Measurements from ENCODE around the gene ISCA2. TPM values are rescaled to one million over a fixed set of nuclear protein-coding genes. Genes with fewer than 3 reads are reported as not detected.
"Not testable (repeated sequence)": the region's sequence is repeated elsewhere in the genome, so short reads cannot be mapped to it uniquely, and the experiment has no call there.

ISCA2 gene
- polyA plus RNA-seq (ENCODE audit: insufficient read depth in 1 of 5, insufficient read length in 5 of 5, low replicate concordance in 1 of 5) = 10 to 100 TPM; 29.8 to 38.3 (median 35.5) TPM
- long read RNA-seq, donor 1, transcript ISCA2-204 (4 exons, 2,626 nt) = major isoform, 41 of 44 reads
- long read RNA-seq, donor 1, partial matches to known transcripts = 0 of 44 reads
- long read RNA-seq, donor 1, other reads (novel, unspliced or antisense) = 0 of 44 reads
- long read RNA-seq, donor 2, transcript ISCA2-204 (4 exons, 2,626 nt) = major isoform, 17 of 20 reads
- long read RNA-seq, donor 2, partial matches to known transcripts = 0 of 20 reads
- long read RNA-seq, donor 2, other reads (novel, unspliced or antisense) = 0 of 20 reads
- long read RNA-seq, donor 3, transcript ISCA2-204 (4 exons, 2,626 nt) = major isoform, 25 of 27 reads
- long read RNA-seq, donor 3, partial matches to known transcripts = 0 of 27 reads
- long read RNA-seq, donor 3, other reads (novel, unspliced or antisense) = 0 of 27 reads
- long read RNA-seq, donor 4, transcript ISCA2-204 (4 exons, 2,626 nt) = major isoform, 14 of 15 reads
- long read RNA-seq, donor 4, partial matches to known transcripts = 0 of 15 reads
- long read RNA-seq, donor 4, other reads (novel, unspliced or antisense) = 0 of 15 reads
- long read RNA-seq, donor 5, transcript ISCA2-204 (4 exons, 2,626 nt) = major isoform, 50 of 52 reads
- long read RNA-seq, donor 5, partial matches to known transcripts = 0 of 52 reads
- long read RNA-seq, donor 5, other reads (novel, unspliced or antisense) = 0 of 52 reads
- long read RNA-seq, donor 6, transcript ISCA2-204 (4 exons, 2,626 nt) = major isoform, 45 of 47 reads
- long read RNA-seq, donor 6, partial matches to known transcripts = 0 of 47 reads
- long read RNA-seq, donor 6, other reads (novel, unspliced or antisense) = 0 of 47 reads
- long read RNA-seq, donor 7, transcript ISCA2-204 (4 exons, 2,626 nt) = major isoform, 31 of 34 reads
- long read RNA-seq, donor 7, partial matches to known transcripts = 0 of 34 reads
- long read RNA-seq, donor 7, other reads (novel, unspliced or antisense) = 0 of 34 reads
- long read RNA-seq, donor 8, transcript ISCA2-204 (4 exons, 2,626 nt) = major isoform, 13 of 15 reads
- long read RNA-seq, donor 8, partial matches to known transcripts = 0 of 15 reads
- long read RNA-seq, donor 8, other reads (novel, unspliced or antisense) = 0 of 15 reads

GRCh38 chr14:74493343-74494261, at the start of gene ISCA2:
ISCA2 (plus strand) TSS chr14:74493765; CDS start chr14:74493775, 10 bp downstream.
- DNase-seq = peak; percentile 98

GRCh38 chr14:74444866-74445265, 48.7 kb upstream of the ISCA2 start:
- DNase-seq = no peak

GRCh38 chr14:74454397-74454796, 39.2 kb upstream of the ISCA2 start:
- not testable (repeated sequence) for DNase-seq

- DNase-seq = no peak
Observed at GRCh38 chr14:74456684-74457564, 36.6 kb upstream of the ISCA2 start.

- DNase-seq = no peak
Observed at GRCh38 chr14:74457565-74457895, 36.0 kb upstream of the ISCA2 start.

GRCh38 chr14:74459289-74459946, 34.1 kb upstream of the ISCA2 start:
- DNase-seq = no peak

GRCh38 chr14:74459976-74460375, 33.6 kb upstream of the ISCA2 start:
- no peak for DNase-seq

GRCh38 chr14:74462993-74463392, 30.6 kb upstream of the ISCA2 start:
- DNase-seq = no peak

- DNase-seq = no peak
Observed at GRCh38 chr14:74463697-74464096, 29.9 kb upstream of the ISCA2 start.

- DNase-seq = no peak
Observed at GRCh38 chr14:74464785-74465184, 28.8 kb upstream of the ISCA2 start.

- no peak for DNase-seq
Observed at GRCh38 chr14:74465335-74465734, 28.2 kb upstream of the ISCA2 start.

GRCh38 chr14:74468513-74468912, 25.1 kb upstream of the ISCA2 start:
- DNase-seq = no peak

- no peak for DNase-seq
Observed at GRCh38 chr14:74469548-74470518, 23.7 kb upstream of the ISCA2 start.

- DNase-seq = no peak
Observed at GRCh38 chr14:74472601-74473000, 21.0 kb upstream of the ISCA2 start.

GRCh38 chr14:74474376-74474775, 19.2 kb upstream of the ISCA2 start:
- no peak for DNase-seq

- DNase-seq = no peak
Observed at GRCh38 chr14:74475678-74476077, 17.9 kb upstream of the ISCA2 start.

GRCh38 chr14:74476107-74476506, 17.5 kb upstream of the ISCA2 start:
- no peak for DNase-seq

- no peak for DNase-seq
Observed at GRCh38 chr14:74476607-74477006, 17.0 kb upstream of the ISCA2 start.
